Measurements from ENCODE around the gene RAB34. TPM values are rescaled to one million over a fixed set of nuclear protein-coding genes. Genes with fewer than 3 reads are reported as not detected.

The RAB34 gene
- total RNA-seq, 1 experiment from 2014 or later: not detected

- no peaks in the 10 kb centered on the region for H3K9me2 ChIP-seq (replicated peaks; ENCODE audit: insufficient read depth, low read length)
- no peak overlapping the region for H3K27ac ChIP-seq (ENCODE audit: low read length)
- no peaks in the 10 kb centered on the region for H3K79me2 ChIP-seq (ENCODE audit: low read length)
- H3K4me2 ChIP-seq (ENCODE audit: low read depth, low read length, poor library complexity, severe bottlenecking): no peak overlapping the region
- no peaks in the 10 kb centered on the region for H3K27me3 ChIP-seq (ENCODE audit: low read length)
- no peak for DNase-seq
- H3K9ac ChIP-seq (ENCODE audit: low read length): no peak overlapping the region
- H3K4me3 ChIP-seq (ENCODE audit: low read length): no peak overlapping the region
- H3K36me3 ChIP-seq (ENCODE audit: insufficient read depth, low read length): peaks cover 17% of the 10 kb centered on the region; the same call in 1 of the 2 replicates
- peaks cover 6% of the 10 kb centered on the region for H3K4me1 ChIP-seq (ENCODE audit: low read length)
- H4K20me1 ChIP-seq (ENCODE audit: insufficient read depth, low read depth, low read length): no peaks in the 10 kb centered on the region
- H2AFZ ChIP-seq (ENCODE audit: low read length): no peak overlapping the region
- H3K9me3 ChIP-seq (ENCODE audit: low read length): no peaks in the 10 kb centered on the region
Measured at GRCh38 chr17:28705074-28705659, 12.5 kb downstream of the RAB34 start.

DNA sequence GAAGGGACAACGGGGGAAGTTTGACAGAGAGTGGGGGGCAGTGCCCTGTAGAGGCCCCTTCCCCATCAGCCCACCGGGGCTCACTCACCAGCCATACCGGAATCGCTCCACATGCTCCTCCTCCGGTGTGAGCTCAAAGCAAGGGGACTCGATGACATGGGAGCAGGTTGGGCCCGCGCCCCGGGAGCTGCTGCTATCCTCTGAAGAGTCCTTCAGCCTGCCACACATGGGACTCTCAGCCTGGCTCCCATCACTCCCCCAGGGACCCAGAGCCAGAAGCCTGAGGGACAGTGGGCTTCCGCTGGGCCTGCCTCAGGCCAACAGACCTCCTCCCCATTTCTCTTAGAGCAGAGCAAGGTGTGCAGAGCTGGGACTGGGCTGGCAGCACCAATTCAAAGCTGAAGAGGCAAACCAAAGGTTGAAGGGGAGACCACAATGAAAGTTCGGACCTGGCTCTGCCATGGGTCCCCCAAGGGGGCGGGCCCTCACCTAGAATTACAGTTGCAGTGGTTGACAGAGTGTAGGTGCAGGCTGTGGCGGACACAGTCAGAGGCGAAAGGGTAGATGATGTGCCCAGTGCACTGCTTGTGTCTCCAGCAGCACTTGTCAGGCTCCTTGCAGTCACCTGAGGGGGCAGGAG, 13.3 kb downstream of the RAB34 start:
- Histone ChIP-seq H3K36me3 (ENCODE audit: insufficient read depth, low read length) (peaks cover 23% of the 10 kb centered on the region; the same call in 1 of the 2 replicates), H3K27me3 (ENCODE audit: low read length) (no peaks in the 10 kb centered on the region), H3K79me2 (ENCODE audit: low read length) (no peaks in the 10 kb centered on the region), H3K4me3 (ENCODE audit: low read length) (no peak overlapping the region), H3K4me2 (ENCODE audit: low read depth, low read length, poor library complexity, severe bottlenecking) (no peak overlapping the region), H4K20me1 (ENCODE audit: insufficient read depth, low read depth, low read length) (no peaks in the 10 kb centered on the region), H3K27ac (ENCODE audit: low read length) (no peak overlapping the region), H3K9me3 (ENCODE audit: low read length) (no peaks in the 10 kb centered on the region), H2AFZ (ENCODE audit: low read length) (no peak overlapping the region), H3K9ac (ENCODE audit: low read length) (no peak overlapping the region), H3K9me2 (replicated peaks; ENCODE audit: insufficient read depth, low read length) (no peaks in the 10 kb centered on the region), H3K4me1 (ENCODE audit: low read length) (no peaks in the 10 kb centered on the region)
- no peak for DNase-seq

GRCh38 chr17:28703552-28704218, 14.0 kb downstream of the RAB34 start:
- Histone ChIP-seq H3K79me2 (ENCODE audit: low read length) (no peaks in the 10 kb centered on the region), H3K4me2 (ENCODE audit: low read depth, low read length, poor library complexity, severe bottlenecking) (no peak overlapping the region), H3K9me3 (ENCODE audit: low read length) (no peaks in the 10 kb centered on the region), H3K27ac (ENCODE audit: low read length) (no peak overlapping the region), H3K36me3 (ENCODE audit: insufficient read depth, low read length) (peaks cover 30% of the 10 kb centered on the region; the same call in 1 of the 2 replicates), H4K20me1 (ENCODE audit: insufficient read depth, low read depth, low read length) (0 out of 2 replicates have a peak, but pooled peaks cover 2% of the 10 kb centered on the region), H3K4me3 (ENCODE audit: low read length) (no peak overlapping the region), H3K4me1 (ENCODE audit: low read length) (no peaks in the 10 kb centered on the region), H2AFZ (ENCODE audit: low read length) (no peak overlapping the region), H3K9ac (ENCODE audit: low read length) (no peak overlapping the region), H3K9me2 (replicated peaks; ENCODE audit: insufficient read depth, low read length) (no peaks in the 10 kb centered on the region), H3K27me3 (ENCODE audit: low read length) (no peaks in the 10 kb centered on the region)
- no peak for DNase-seq

- Histone ChIP-seq H4K20me1 (ENCODE audit: insufficient read depth, low read depth, low read length) (0 out of 2 replicates have a peak, but pooled peaks cover 3% of the 10 kb centered on the region), H3K9me3 (ENCODE audit: low read length) (no peaks in the 10 kb centered on the region), H3K27ac (ENCODE audit: low read length) (no peak overlapping the region), H3K4me2 (ENCODE audit: low read depth, low read length, poor library complexity, severe bottlenecking) (no peak overlapping the region), H3K9me2 (replicated peaks; ENCODE audit: insufficient read depth, low read length) (no peaks in the 10 kb centered on the region), H2AFZ (ENCODE audit: low read length) (no peak overlapping the region), H3K79me2 (ENCODE audit: low read length) (no peaks in the 10 kb centered on the region), H3K4me1 (ENCODE audit: low read length) (no peaks in the 10 kb centered on the region), H3K9ac (ENCODE audit: low read length) (no peak overlapping the region), H3K36me3 (ENCODE audit: insufficient read depth, low read length) (peaks cover 39% of the 10 kb centered on the region; the same call in 1 of the 2 replicates), H3K4me3 (ENCODE audit: low read length) (no peak overlapping the region), H3K27me3 (ENCODE audit: low read length) (no peaks in the 10 kb centered on the region)
- no peak for DNase-seq
Measured at GRCh38 chr17:28702752-28703150, 14.9 kb downstream of the RAB34 start.

- Histone ChIP-seq H3K27me3 (ENCODE audit: low read length) (no peaks in the 10 kb centered on the region), H4K20me1 (ENCODE audit: insufficient read depth, low read depth, low read length) (0 out of 2 replicates have a peak, but pooled peaks cover 3% of the 10 kb centered on the region), H3K4me2 (ENCODE audit: low read depth, low read length, poor library complexity, severe bottlenecking) (no peak overlapping the region), H3K4me1 (ENCODE audit: low read length) (no peaks in the 10 kb centered on the region), H2AFZ (ENCODE audit: low read length) (no peak overlapping the region), H3K9me2 (replicated peaks; ENCODE audit: insufficient read depth, low read length) (no peaks in the 10 kb centered on the region), H3K9me3 (ENCODE audit: low read length) (no peaks in the 10 kb centered on the region), H3K36me3 (ENCODE audit: insufficient read depth, low read length) (peaks cover 44% of the 10 kb centered on the region; the same call in 1 of the 2 replicates), H3K4me3 (ENCODE audit: low read length) (no peak overlapping the region), H3K9ac (ENCODE audit: low read length) (no peak overlapping the region), H3K27ac (ENCODE audit: low read length) (no peak overlapping the region), H3K79me2 (ENCODE audit: low read length) (no peaks in the 10 kb centered on the region)
- no peak for DNase-seq
Measured at GRCh38 chr17:28702026-28702751, 15.5 kb downstream of the RAB34 start.

DNA sequence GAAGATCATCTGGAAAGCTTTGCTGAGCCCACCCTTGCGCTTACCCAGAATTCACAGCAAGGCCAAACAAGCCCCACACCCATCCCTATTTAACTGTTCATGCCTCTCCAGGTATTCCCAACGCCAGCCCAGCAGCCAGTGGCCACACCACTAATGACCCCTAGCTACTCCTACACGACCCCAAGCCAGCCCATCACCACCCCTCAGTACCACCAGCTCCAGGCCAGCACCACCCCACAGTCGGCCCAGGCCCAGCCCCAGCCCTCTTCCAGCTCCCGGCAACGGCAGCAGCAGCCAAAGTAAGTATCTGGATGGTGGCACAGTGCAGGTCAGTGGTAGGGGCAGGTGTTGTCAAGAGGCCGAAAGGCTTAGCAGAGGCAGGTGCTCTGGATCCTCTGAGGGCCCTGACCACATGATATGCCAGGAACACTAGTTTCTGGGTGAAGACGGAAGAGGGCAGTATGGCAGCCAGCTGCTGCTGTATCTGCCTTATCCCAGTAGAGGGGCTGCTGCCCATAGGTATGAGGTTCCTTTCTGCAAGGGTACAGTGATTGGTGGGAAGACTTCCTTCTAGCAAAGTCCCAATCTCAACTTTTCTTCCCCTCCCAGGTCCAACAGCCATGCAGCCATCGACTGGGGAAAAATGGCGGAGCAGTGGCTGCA, 16.7 kb downstream of the RAB34 start:
- Histone ChIP-seq H3K4me3 (ENCODE audit: low read length) (no peak overlapping the region), H3K36me3 (ENCODE audit: insufficient read depth, low read length) (peaks cover 49% of the 10 kb centered on the region; the same call in 1 of the 2 replicates), H2AFZ (ENCODE audit: low read length) (no peak overlapping the region), H3K9ac (ENCODE audit: low read length) (no peak overlapping the region), H3K79me2 (ENCODE audit: low read length) (no peaks in the 10 kb centered on the region), H4K20me1 (ENCODE audit: insufficient read depth, low read depth, low read length) (0 out of 2 replicates have a peak, but pooled peaks cover 3% of the 10 kb centered on the region), H3K27ac (ENCODE audit: low read length) (no peak overlapping the region), H3K27me3 (ENCODE audit: low read length) (no peaks in the 10 kb centered on the region), H3K4me2 (ENCODE audit: low read depth, low read length, poor library complexity, severe bottlenecking) (no peak overlapping the region), H3K9me3 (ENCODE audit: low read length) (no peaks in the 10 kb centered on the region), H3K9me2 (replicated peaks; ENCODE audit: insufficient read depth, low read length) (no peaks in the 10 kb centered on the region), H3K4me1 (ENCODE audit: low read length) (no peaks in the 10 kb centered on the region)
- no peak for DNase-seq

DNA sequence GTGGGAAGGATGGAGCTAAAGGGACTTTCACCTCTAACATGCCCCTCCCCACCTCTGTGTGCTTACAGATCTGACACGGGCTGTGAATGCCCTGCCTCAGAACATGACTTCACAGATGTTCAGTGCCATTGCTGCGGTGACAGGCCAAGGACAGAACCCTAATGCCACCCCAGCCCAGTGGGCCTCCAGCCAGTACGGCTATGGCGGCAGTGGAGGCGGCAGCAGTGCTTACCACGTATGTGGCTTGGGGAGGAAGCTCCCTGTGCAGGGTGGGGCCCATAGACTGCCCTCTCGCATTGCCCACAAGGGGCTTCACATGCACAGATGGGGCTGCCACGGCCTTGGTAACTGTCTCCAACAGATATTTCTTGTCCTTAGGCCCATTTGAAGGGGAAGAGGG, 17.4 kb downstream of the RAB34 start:
- H3K9ac ChIP-seq (ENCODE audit: low read length): no peak overlapping the region

More for the DNA sequence above, 17.4 kb downstream of the RAB34 start:
- no peak overlapping the region for H2AFZ ChIP-seq (ENCODE audit: low read length)
- no peaks in the 10 kb centered on the region for H3K4me1 ChIP-seq (ENCODE audit: low read length)
- H3K27me3 ChIP-seq (ENCODE audit: low read length): no peaks in the 10 kb centered on the region
- H3K27ac ChIP-seq (ENCODE audit: low read length): no peak overlapping the region
- H3K9me3 ChIP-seq (ENCODE audit: low read length): no peaks in the 10 kb centered on the region
- H3K36me3 ChIP-seq (ENCODE audit: insufficient read depth, low read length): peaks cover 53% of the 10 kb centered on the region
- no peaks in the 10 kb centered on the region for H3K79me2 ChIP-seq (ENCODE audit: low read length)
- no peak for DNase-seq
- no peaks in the 10 kb centered on the region for H3K9me2 ChIP-seq (replicated peaks; ENCODE audit: insufficient read depth, low read length)
- H4K20me1 ChIP-seq (ENCODE audit: insufficient read depth, low read depth, low read length): 0 out of 2 replicates have a peak, but pooled peaks cover 3% of the 10 kb centered on the region
- H3K4me2 ChIP-seq (ENCODE audit: low read depth, low read length, poor library complexity, severe bottlenecking): no peak overlapping the region
- H3K4me3 ChIP-seq (ENCODE audit: low read length): no peak overlapping the region

Data from Karpas-422 (cell line).